K562 (cell line): ENCODE data around the gene CKLF. TPM values are rescaled to one million over a fixed set of nuclear protein-coding genes. Genes with fewer than 3 reads are reported as not detected.

Source experiments
- CCNT2 ChIP-seq: IDR thresholded peaks from 2 replicates; pipeline ENCODE4 v1.6.1; 2011; ENCODE audit warnings: borderline replicate concordance, low read depth, mild to moderate bottlenecking, moderate library complexity, mixed read lengths, low read length; ENCODE audit not compliant: insufficient read length; ENCODE audit errors: extremely low read depth
- CTBP1 ChIP-seq: fragments of 450-650 bp; IDR thresholded peaks from 2 replicates; pipeline ENCODE4 v1.6.1; 2016; ENCODE audit warnings: borderline replicate concordance
- ETV5 ChIP-seq: sonication (generic); formaldehyde crosslinking; IDR thresholded peaks from 2 replicates; pipeline ENCODE4 v1.4.0; 2020; ENCODE audit warnings: low read depth, mild to moderate bottlenecking, missing genetic modification reagents
- FOXA1 ChIP-seq: fragments of 450-650 bp; IDR thresholded peaks from 2 replicates; pipeline ENCODE4 v1.6.1; 2016; ENCODE audit warnings: mild to moderate bottlenecking, borderline replicate concordance
- HDAC1 ChIP-seq, 2 experiments: fragments of 450-650 bp; IDR thresholded peaks; 2 replicates each; pipeline ENCODE4 v1.6.1; 2016 to 2017; ENCODE audit warnings: inconsistent platforms in 1 of 2, mild to moderate bottlenecking in 1 of 2, moderate library complexity in 1 of 2
- HMG20B ChIP-seq: fragments of 250-450 bp; sonication (Bioruptor Pico); IDR thresholded peaks from 2 replicates; pipeline ENCODE4 v1.5.0; 2021; ENCODE audit warnings: mild to moderate bottlenecking
- KDM5B ChIP-seq: fragments of 200-600 bp; sonication (generic); IDR thresholded peaks from 2 replicates; pipeline ENCODE4 v1.6.1; 2012; ENCODE audit warnings: low read depth, mild to moderate bottlenecking, moderate library complexity, low read length, control low read depth, inconsistent platforms; ENCODE audit not compliant: insufficient replicate concordance
- MXI1 ChIP-seq: IDR thresholded peaks from 2 replicates; pipeline ENCODE4 v1.6.1; 2011; ENCODE audit warnings: low read depth, mild to moderate bottlenecking, improper control_type of control experiment, low read length
- NR2F6 ChIP-seq: fragments of 450-650 bp; formaldehyde crosslinking; IDR thresholded peaks from 2 replicates; pipeline ENCODE4 v1.4.0; 2020; ENCODE audit warnings: mild to moderate bottlenecking
- PML ChIP-seq: IDR thresholded peaks from 2 replicates; pipeline ENCODE4 v1.6.1; 2012; ENCODE audit warnings: low read length, inconsistent platforms
- SMAD4 ChIP-seq: fragments of 250-450 bp; sonication (Bioruptor Pico); conservative IDR thresholded peaks from 2 replicates; pipeline ENCODE4 v1.8.0; 2021; ENCODE audit warnings: inconsistent platforms, mild to moderate bottlenecking, moderate library complexity
- SMARCB1 ChIP-seq: IDR thresholded peaks from 2 replicates; pipeline ENCODE4 v1.6.1; 2011; ENCODE audit warnings: improper control_type of control experiment, low read depth; ENCODE audit not compliant: insufficient read length
- U2AF1 ChIP-seq: fragments of 200-400 bp; formaldehyde crosslinking; optimal IDR thresholded peaks from 2 replicates; pipeline ENCODE3; 2017; ENCODE audit warnings: mild to moderate bottlenecking, low read depth, low read length, moderate library complexity
- ZBED1 ChIP-seq: IDR thresholded peaks from 2 replicates; pipeline ENCODE4 v1.6.1; 2014
- ZC3H4 ChIP-seq: sonication (generic); formaldehyde crosslinking; IDR thresholded peaks from 2 replicates; pipeline ENCODE4 v1.9.0; 2021; ENCODE audit warnings: missing genetic modification reagents, borderline replicate concordance
- ZNF197 ChIP-seq: fragments of 200-800 bp; sonication (Bioruptor generic); IDR thresholded peaks from 2 replicates; pipeline ENCODE4 v1.6.1; 2016; ENCODE audit warnings: low read depth, missing genetic modification characterization, missing compliant biosample characterization
- ZNF263 ChIP-seq: sonication (generic); formaldehyde crosslinking; IDR thresholded peaks from 2 replicates; pipeline ENCODE4 v1.8.0; 2022; ENCODE audit warnings: mild to moderate bottlenecking, missing genetic modification reagents, borderline replicate concordance
- ZNF445 ChIP-seq: fragments of 250-450 bp; sonication (Bioruptor Pico); IDR thresholded peaks from 2 replicates; pipeline ENCODE4 v1.4.0; 2020; ENCODE audit warnings: low read depth, mild to moderate bottlenecking, moderate library complexity
- ZNF766 ChIP-seq: fragments of 200-800 bp; sonication (Bioruptor generic); conservative IDR thresholded peaks from 2 replicates; pipeline ENCODE4 v1.6.1; 2016; ENCODE audit warnings: missing genetic modification characterization, missing compliant biosample characterization
- ZNF785 ChIP-seq: fragments of 250-450 bp; sonication (Bioruptor Pico); IDR thresholded peaks from 2 replicates; pipeline ENCODE4 v1.4.0; 2020; ENCODE audit warnings: mild to moderate bottlenecking
- polyA plus RNA-seq, 8 experiments: library from polyadenylated mRNA; depleted of rRNA in 4 of 8; stranded (reverse) in 5 of 8; unstranded in 3 of 8; fragments of >200 nt; fragmentation: Nextera tagmentation in 2 of 8; fragmentation: Illumina TruSeq in 1 of 8; extraction: Ambion mirVana in 2 of 8; extraction: Trizol in 1 of 8; gene quantifications; 2 replicates each; pipeline versions ENCODE4 v1.2.1 to v1.2.3, GENCODE V29; 2011 to 2014; ENCODE audit warnings: inconsistent platforms in 1 of 8, missing spikeins in 1 of 8
- total RNA-seq, 7 experiments: library from RNA; depleted of rRNA in 6 of 7; stranded (reverse); fragments of >200 nt in 6 of 7; fragmentation: Illumina TruSeq in 2 of 7; extraction: Trizol in 2 of 7; gene quantifications; 2 replicates each; pipeline versions ENCODE4 v1.2.1 to v1.2.3, GENCODE V29; 2011 to 2021; ENCODE audit warnings: low replicate concordance in 1 of 7
- TF ChIP-seq, protein P1 (sequence below): fragments of 200-800 bp; sonication (Bioruptor generic); IDR thresholded peaks from 2 replicates; pipeline ENCODE4 v1.6.1; 2016; ENCODE audit warnings: missing genetic modification characterization, missing compliant biosample characterization
- TF ChIP-seq, protein P2 (sequence below): sonication (generic); formaldehyde crosslinking; IDR thresholded peaks from 2 replicates; pipeline ENCODE4 v1.8.1; 2023; ENCODE audit warnings: mild to moderate bottlenecking, missing genetic modification reagents

CKLF gene
- total and polyA plus RNA-seq, 9 of the 15 experiments (the other 6 are each of a cell fraction or from before 2014, with no cell fraction given) = 84.8 to 322 (median 118) TPM

DNA sequence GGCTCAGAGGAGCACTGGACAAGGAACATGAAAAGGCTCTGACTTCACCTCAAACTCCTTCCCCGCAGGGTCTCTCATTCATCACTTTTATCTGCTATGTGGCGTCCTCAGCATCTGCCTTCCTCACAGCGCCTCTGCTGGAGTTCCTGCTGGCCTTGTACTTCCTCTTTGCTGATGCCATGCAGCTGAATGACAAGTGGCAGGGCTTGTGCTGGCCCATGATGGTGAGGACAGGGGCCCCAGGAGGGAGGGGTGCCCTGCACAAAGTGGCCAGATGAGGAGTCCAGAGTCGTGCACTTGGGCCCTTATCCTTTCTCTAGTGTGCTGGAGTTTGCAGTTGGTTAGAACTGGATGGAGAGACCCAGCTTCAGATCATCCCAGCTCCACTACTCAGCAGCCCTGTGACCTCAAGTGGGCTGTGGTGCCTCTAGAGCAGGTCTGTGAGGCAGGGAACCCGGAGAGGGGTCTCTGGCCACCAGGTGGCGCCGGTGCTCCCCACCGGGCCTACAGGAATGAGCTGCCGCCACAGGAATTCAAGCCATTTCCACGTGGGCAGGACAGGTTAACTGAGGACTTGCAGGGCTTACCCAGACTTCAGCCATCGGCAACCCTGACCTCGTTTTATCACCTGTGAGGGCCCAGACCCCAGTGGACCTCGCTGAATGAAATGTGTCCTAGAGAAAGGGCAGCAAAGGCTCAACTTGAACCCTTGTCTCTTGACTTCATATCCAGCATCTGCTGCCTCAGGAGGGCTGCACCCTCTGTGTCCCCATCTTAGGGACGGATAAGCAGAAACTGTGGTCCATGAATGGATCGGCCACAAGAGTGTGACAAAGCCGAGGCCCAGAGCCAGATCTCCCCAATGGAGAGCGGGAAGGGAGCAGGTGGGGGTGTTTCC is 56.1 kb downstream of the CKLF start (continued):
- TF ChIP-seq U2AF1 = no peak
- no peak for TF ChIP-seq SMARCB1
- TF ChIP-seq, protein P1, sequence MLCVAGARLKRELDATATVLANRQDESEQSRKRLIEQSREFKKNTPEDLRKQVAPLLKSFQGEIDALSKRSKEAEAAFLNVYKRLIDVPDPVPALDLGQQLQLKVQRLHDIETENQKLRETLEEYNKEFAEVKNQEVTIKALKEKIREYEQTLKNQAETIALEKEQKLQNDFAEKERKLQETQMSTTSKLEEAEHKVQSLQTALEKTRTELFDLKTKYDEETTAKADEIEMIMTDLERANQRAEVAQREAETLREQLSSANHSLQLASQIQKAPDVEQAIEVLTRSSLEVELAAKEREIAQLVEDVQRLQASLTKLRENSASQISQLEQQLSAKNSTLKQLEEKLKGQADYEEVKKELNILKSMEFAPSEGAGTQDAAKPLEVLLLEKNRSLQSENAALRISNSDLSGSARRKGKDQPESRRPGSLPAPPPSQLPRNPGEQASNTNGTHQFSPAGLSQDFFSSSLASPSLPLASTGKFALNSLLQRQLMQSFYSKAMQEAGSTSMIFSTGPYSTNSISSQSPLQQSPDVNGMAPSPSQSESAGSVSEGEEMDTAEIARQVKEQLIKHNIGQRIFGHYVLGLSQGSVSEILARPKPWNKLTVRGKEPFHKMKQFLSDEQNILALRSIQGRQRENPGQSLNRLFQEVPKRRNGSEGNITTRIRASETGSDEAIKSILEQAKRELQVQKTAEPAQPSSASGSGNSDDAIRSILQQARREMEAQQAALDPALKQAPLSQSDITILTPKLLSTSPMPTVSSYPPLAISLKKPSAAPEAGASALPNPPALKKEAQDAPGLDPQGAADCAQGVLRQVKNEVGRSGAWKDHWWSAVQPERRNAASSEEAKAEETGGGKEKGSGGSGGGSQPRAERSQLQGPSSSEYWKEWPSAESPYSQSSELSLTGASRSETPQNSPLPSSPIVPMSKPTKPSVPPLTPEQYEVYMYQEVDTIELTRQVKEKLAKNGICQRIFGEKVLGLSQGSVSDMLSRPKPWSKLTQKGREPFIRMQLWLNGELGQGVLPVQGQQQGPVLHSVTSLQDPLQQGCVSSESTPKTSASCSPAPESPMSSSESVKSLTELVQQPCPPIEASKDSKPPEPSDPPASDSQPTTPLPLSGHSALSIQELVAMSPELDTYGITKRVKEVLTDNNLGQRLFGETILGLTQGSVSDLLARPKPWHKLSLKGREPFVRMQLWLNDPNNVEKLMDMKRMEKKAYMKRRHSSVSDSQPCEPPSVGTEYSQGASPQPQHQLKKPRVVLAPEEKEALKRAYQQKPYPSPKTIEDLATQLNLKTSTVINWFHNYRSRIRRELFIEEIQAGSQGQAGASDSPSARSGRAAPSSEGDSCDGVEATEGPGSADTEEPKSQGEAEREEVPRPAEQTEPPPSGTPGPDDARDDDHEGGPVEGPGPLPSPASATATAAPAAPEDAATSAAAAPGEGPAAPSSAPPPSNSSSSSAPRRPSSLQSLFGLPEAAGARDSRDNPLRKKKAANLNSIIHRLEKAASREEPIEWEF = no peak
- no peak for TF ChIP-seq HMG20B (CRISPR knock-in tag)
- peak in 1 of 2 experiments; percentile 39; a peak in 1 of 4 replicates for TF ChIP-seq HDAC1 (IDR thresholded peaks at IDR 0.05)
- TF ChIP-seq ZBED1 = no peak
- TF ChIP-seq, protein P2, sequence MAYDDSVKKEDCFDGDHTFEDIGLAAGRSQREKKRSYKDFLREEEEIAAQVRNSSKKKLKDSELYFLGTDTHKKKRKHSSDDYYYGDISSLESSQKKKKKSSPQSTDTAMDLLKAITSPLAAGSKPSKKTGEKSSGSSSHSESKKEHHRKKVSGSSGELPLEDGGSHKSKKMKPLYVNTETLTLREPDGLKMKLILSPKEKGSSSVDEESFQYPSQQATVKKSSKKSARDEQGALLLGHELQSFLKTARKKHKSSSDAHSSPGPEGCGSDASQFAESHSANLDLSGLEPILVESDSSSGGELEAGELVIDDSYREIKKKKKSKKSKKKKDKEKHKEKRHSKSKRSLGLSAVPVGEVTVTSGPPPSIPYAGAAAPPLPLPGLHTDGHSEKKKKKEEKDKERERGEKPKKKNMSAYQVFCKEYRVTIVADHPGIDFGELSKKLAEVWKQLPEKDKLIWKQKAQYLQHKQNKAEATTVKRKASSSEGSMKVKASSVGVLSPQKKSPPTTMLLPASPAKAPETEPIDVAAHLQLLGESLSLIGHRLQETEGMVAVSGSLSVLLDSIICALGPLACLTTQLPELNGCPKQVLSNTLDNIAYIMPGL (CRISPR knock-in tag) = no peak
- TF ChIP-seq ETV5 (CRISPR knock-in tag) = 0 out of 2 replicates have a peak, but pooled peaks have one; percentile 12
- no peak for TF ChIP-seq CCNT2
- no peak for TF ChIP-seq ZNF785 (CRISPR knock-in tag)
- no peak for TF ChIP-seq ZNF197 (CRISPR knock-in tag)
- no peak for TF ChIP-seq PML
- TF ChIP-seq ZC3H4 (CRISPR knock-in tag) = no peak
- TF ChIP-seq FOXA1 = no peak
- no peak for TF ChIP-seq ZNF766 (CRISPR knock-in tag)
- no peak for TF ChIP-seq KDM5B
- no peak for TF ChIP-seq NR2F6 (CRISPR knock-in tag)
- no peak for TF ChIP-seq ZNF445
- TF ChIP-seq ZNF263 = peak; percentile 55; the same call in 1 of the 2 replicates
- TF ChIP-seq CTBP1 = peak; percentile 74; the same call in 1 of the 2 replicates
- peak; percentile 56; the same call in 1 of the 2 replicates for TF ChIP-seq SMAD4 (CRISPR knock-in tag)
- TF ChIP-seq MXI1 = no peak
